Measurements from ENCODE around the gene TNFRSF1A.
"Not testable (repeated sequence)": the region's sequence is repeated elsewhere in the genome, so short reads cannot be mapped to it uniquely, and the experiment has no call there.

TNFRSF1A gene

DNA sequence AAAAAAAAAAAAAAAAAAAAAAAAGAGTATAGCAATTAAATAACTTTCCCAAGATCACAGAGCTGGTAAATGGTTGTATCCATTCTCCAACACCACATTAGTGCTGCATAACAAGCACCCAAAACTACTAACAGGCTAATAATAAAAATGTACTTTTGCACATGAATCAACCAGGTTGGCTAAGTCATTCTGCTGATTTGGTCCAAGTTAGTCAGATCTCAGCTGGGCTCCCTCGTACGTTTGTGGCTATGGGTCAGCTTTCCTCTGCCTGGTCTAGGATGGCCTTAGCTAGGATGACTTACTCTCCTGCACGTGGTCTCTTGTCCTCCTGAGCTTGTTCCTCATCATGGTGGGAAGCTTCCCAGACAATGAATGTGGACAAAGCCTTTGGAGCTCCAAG, 39.3 kb downstream of the TNFRSF1A start:
- no peak for DNase-seq

DNA sequence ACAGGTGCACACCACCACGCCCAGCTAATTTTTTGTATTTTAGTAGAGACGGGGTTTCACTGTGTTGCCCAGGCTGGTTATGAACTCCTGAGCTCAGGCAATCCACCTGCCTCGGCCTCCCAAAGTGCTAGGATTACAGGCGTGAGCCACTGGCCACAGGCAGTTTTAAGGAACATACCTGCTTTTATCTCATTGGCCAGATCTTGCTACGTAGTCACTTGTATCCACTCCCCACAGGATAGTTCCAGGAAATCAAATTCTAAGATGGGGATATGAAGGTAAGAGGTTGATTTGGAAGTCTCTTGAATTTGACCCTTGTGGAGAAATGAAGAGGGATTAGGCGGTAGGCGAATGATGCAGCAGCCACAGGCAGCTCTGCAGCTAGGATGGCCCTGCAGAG, 40.2 kb downstream of the TNFRSF1A start:
- DNase-seq: no peak

- no peak for DNase-seq
These were observed 44.7 kb downstream of the TNFRSF1A start for GRCh38 chr12:6297170-6297569.

GRCh38 chr12:6295094-6295811, 46.6 kb downstream of the TNFRSF1A start:
- peak; percentile 6 for DNase-seq

DNA sequence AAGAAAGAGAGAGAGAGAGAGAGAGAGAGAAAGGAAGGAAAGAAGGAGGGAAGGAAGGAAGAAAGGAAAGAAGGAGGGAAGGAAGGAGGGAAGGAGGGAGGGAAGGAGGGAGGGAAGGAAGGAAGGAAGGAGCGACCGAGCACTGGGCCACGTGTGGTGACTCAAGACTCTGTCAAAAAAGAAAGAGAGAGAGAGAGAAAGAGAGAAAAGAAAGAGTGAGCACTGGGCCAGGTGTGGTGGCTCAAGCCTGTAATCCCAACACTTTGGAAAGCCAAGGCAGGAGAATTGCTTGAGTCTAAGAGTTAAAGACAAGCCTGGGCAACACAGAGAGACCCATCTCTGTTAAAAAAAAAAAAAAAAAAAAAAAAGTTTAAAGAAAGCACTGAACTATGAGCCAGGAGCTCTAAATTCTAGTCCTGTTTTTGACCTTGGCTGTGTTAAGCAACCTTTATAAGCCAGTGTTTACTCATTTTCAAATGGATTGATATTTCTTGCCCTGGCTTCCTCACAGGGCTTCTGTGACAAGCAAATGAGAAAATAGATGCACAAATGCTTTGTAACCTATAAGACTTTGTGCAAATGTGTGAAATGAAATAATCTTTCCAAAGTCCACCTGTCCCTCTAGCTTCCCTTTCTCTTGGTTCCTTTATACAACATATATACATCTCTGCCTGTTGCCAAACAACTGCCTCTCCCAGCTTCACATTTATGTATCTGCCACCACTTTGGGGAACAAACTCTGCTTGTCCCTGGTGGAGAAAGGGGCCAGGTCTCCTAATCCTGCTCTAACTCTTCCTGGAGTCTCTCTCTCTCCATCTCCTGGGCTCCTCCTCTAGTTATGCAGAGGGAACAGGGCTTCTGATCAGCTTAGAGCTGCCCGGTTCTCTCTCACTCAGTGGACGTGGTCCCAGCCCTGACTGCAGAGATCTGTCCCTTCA, 47.5 kb downstream of the TNFRSF1A start:
- no peak for DNase-seq

DNA sequence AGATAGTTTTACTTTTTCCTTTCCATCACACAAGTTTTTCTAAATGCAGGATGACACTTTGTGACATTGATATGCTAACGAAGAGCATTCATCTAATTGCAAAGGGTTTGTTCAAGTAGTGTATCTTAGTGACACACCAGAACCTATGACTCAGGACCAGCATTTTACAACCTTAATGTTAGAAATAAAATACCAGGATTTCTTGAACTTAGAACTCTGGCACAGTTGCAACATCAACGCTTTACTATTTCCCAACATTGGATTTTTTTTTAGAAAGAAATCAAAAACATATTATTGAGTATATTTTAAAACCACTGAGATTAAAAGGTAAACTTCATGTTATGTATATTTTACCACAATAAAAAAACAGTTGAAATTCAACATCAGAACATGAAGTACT, 49.3 kb downstream of the TNFRSF1A start:
- DNase-seq: no peak

GRCh38 chr12:6289906-6290305, 52.0 kb downstream of the TNFRSF1A start:
- DNase-seq: not testable (repeated sequence)

GRCh38 chr12:6289081-6289480, 52.8 kb downstream of the TNFRSF1A start:
- DNase-seq: not testable (repeated sequence)

GRCh38 chr12:6288235-6288634, 53.6 kb downstream of the TNFRSF1A start:
- DNase-seq: no peak

DNA sequence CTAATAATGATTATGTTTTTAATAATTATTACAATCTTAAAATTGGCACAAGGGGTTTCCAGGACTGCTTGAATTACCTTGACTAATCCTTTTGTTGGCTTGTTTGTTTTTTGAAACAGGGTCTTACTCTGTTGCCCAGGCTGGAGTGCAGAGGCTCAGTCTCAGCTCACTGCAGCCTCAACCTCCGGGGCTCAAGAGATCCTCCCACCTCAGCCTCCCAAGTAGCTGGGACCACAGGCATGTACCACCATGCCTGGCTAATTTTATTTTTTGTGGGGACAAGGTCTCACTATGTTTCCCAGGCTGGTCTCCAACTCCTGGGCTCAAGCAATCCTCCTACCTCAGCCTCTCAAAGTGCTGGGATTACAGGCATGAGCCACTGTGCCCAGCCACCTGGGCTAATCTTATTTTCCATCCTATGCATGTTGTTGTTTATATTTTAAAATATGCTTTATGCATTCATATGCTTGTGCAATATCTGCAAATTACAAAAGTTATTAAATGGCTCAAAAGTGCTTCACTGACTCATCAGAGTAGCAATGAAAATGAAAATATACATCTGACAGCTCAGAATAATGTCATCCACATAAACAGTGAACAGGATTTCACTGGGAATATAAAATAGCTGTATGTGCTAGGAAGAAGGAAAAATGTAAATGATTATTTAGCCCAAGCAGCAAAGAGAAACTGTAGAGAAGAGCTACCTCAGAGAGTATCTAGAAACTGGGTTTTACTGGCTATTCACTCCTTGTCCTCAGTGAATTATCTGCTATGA, 56.2 kb downstream of the TNFRSF1A start:
- DNase-seq: no peak

GRCh38 chr12:6285063-6285477, 56.8 kb downstream of the TNFRSF1A start:
- peak; percentile 23 for DNase-seq

- DNase-seq: no peak
These were observed 57.6 kb downstream of the TNFRSF1A start for GRCh38 chr12:6284273-6284672.

- no peak for DNase-seq
These were observed 59.4 kb downstream of the TNFRSF1A start for GRCh38 chr12:6282453-6282840.

GRCh38 chr12:6281081-6281809, 60.6 kb downstream of the TNFRSF1A start:
- DNase-seq: no peak

DNA sequence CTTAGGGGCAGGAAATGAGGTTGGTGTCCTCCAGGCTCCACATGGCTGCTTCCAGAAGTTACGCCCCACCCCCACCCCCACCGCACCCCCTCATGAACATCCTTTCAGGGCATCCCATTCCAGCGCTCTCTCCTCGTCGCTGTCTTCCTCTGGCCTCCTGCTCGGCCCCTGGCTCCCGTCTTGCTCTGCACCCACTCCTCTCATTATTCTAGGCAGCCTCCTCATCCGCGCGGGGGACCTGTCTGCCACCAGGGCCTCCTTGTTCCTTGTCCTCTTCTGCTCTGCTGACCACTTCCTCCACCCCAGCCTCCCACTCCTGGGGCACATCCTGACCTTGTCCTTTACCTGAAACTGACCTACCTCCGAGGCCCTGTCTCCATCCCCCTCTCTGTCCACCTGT, 61.2 kb downstream of the TNFRSF1A start:
- DNase-seq: no peak

DNA sequence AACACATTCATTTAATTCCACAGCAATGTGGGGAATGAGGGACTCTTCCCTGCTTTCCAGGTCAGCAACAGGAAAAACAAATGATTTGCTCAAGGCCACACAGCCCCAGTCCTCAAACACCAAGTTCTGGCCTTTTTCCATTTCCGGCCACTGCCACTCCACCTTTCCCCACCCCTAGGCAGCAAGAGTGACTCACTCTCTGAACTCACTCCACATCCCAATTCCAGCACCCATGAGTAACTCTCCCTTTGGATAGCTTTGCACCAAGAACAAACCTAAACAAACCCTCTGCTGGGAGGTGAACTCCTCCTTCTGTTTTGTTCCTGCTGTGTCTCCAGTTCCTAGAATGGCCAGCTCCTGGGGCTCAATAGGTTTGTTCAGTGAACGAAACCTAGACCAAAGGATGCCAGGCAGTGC, 61.8 kb downstream of the TNFRSF1A start:
- no peak for DNase-seq

- no peak for DNase-seq
These were observed 62.2 kb downstream of the TNFRSF1A start for GRCh38 chr12:6279631-6280030.

DNA sequence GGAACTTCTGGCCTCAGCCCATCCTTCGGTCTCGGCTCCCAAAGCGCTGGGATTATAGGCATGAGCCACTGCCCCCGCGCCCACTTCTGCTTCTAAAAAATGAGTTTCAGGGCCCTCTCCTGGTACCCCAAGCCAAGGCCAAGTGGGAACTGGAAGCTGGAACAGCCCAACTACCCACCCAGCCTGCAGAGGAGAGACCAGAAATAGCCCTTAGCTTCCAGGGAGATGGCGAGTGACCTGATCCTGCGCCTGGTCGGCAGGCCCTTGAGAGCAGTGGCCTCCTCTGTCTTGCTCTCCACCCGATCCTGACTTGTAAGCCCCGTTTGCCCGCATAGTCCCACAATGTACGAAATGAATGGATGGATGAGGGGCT, 62.6 kb downstream of the TNFRSF1A start:
- no peak for DNase-seq

Data from NCI-H1436 (cell line).